A549 (cell line): Measurements from ENCODE around the gene SNTG2. TPM values are rescaled to one million over a fixed set of nuclear protein-coding genes. Genes with fewer than 3 reads are reported as not detected.

Experiments used
- ATAC-seq, 2 experiments: fragments of 200-7000 bp in 1 of 2; fragments of >200 bp in 1 of 2; cut with Nextera tagmentation in 1 of 2; cut with Tn5 transposase in 1 of 2; 3 replicates each; pipeline versions ENCODE4 v1.8.0 to v1.9.1; 2018 to 2020; ENCODE audit warnings: mild to moderate bottlenecking in 1 of 2, moderate library complexity in 1 of 2
- CTCF ChIA-PET: fragments of 300-600 bp; sonication (Branson Sonifier 250); formaldehyde crosslinking; extraction: SDS; loops from one replicate; lab custom pipeline; 2021; ENCODE audit warnings: antibody characterized with exemption, inconsistent platforms; lab: Yijun Ruan, JAX
- POLR2A ChIA-PET: fragments of 350-600 bp; formaldehyde crosslinking; extraction: SDS; loops from one replicate; lab custom pipeline; 2021; ENCODE audit warnings: antibody characterized with exemption, inconsistent platforms; lab: Yijun Ruan, JAX
- DNase-seq, 2 experiments: peaks; one replicate each; pipeline versions ENCODE4 v3.0.0 to v3.0.0-alpha.2; 2011 to 2016; ENCODE audit warnings: low read depth in 1 of 2, low spot score in 1 of 2
- FAIRE-seq: peaks from 2 replicates; lab custom pipeline; 2011; peaks lifted over from hg19 to GRCh38; lab: Jason Lieb, UNC
- H3K27ac ChIP-seq, 2 experiments: fragments of >200 bp; sonication (Bioruptor Twin); formaldehyde crosslinking; 3 replicates each; pipeline ENCODE4 v1.5.1; 2016 to 2017
- H3K4me1 ChIP-seq: fragments of >200 bp; sonication (Bioruptor Twin); formaldehyde crosslinking; 3 replicates; pipeline ENCODE4 v1.6.1; 2016
- H3K4me2 ChIP-seq: fragments of >200 bp; sonication (Bioruptor Twin); formaldehyde crosslinking; 3 replicates; pipeline ENCODE4 v1.6.1; 2016
- H3K4me3 ChIP-seq: fragments of >200 bp; sonication (Bioruptor Twin); formaldehyde crosslinking; 3 replicates; pipeline ENCODE4 v1.5.1; 2016
- H3K9me3 ChIP-seq: fragments of >200 bp; sonication (Bioruptor Twin); formaldehyde crosslinking; 3 replicates; pipeline ENCODE4 v1.6.1; 2016
- CBX2 ChIP-seq: fragments of 200-600 bp; sonication (generic); IDR thresholded peaks from 2 replicates; pipeline ENCODE4 v1.6.1; 2016; ENCODE audit warnings: low read depth, mild to moderate bottlenecking, borderline replicate concordance
- CEBPB ChIP-seq, 2 experiments: fragments of >200 bp in 1 of 2; sonication (Bioruptor Twin) in 1 of 2; formaldehyde crosslinking in 1 of 2; IDR thresholded peaks; 2 replicates each; pipeline ENCODE4 v1.6.1; 2012 to 2016
- CTCF ChIP-seq: fragments of >200 bp; sonication (Bioruptor Twin); formaldehyde crosslinking; IDR thresholded peaks from 3 replicates; pipeline ENCODE4 v1.5.1; 2016
- HDAC2 ChIP-seq: fragments of 200-600 bp; sonication (generic); IDR thresholded peaks from 2 replicates; pipeline ENCODE4 v1.6.1; 2016
- HOXB5 ChIP-seq: fragments of 250-450 bp; sonication (Bioruptor Pico); IDR thresholded peaks from 2 replicates; pipeline ENCODE4 v1.5.0; 2020; ENCODE audit warnings: mild to moderate bottlenecking, moderate library complexity
- JUNB ChIP-seq: fragments of >200 bp; sonication (Bioruptor Twin); formaldehyde crosslinking; IDR thresholded peaks from 2 replicates; pipeline ENCODE4 v1.6.1; 2016
- KDM1A ChIP-seq: fragments of 200-600 bp; sonication (generic); IDR thresholded peaks from 2 replicates; pipeline ENCODE4 v1.6.1; 2016; ENCODE audit warnings: low read depth, mild to moderate bottlenecking
- MAFK ChIP-seq: fragments of 450-650 bp; IDR thresholded peaks from 2 replicates; pipeline ENCODE4 v1.6.1; 2014; ENCODE audit not compliant: partially characterized antibody
- NR3C1 ChIP-seq: fragments of >200 bp; sonication (Bioruptor Twin); formaldehyde crosslinking; IDR thresholded peaks from 3 replicates; pipeline ENCODE4 v1.6.1; 2017
- RAD21 ChIP-seq, 2 experiments: fragments of >200 bp in 1 of 2; sonication (Bioruptor Twin) in 1 of 2; formaldehyde crosslinking in 1 of 2; IDR thresholded peaks in 1 of 2; conservative IDR thresholded peaks in 1 of 2; 2 replicates in 1 of 2; 3 replicates in 1 of 2; pipeline ENCODE4 v1.6.1; 2012 to 2018; ENCODE audit warnings: inconsistent platforms in 1 of 2
- RARB ChIP-seq: fragments of 250-450 bp; sonication (Bioruptor Pico); IDR thresholded peaks from 2 replicates; pipeline ENCODE4 v1.8.0; 2021; ENCODE audit warnings: mild to moderate bottlenecking, moderate library complexity
- RCOR1 ChIP-seq: fragments of 150-350 bp; IDR thresholded peaks from 2 replicates; pipeline ENCODE4 v1.6.1; 2014; ENCODE audit warnings: antibody characterized with exemption, low read length, low read depth
- SMC3 ChIP-seq: fragments of >200 bp; sonication (Bioruptor Twin); formaldehyde crosslinking; IDR thresholded peaks from 3 replicates; pipeline ENCODE4 v1.6.1; 2018; ENCODE audit warnings: inconsistent platforms
- WGBS: methylation state at CpG from one replicate; pipeline ENCODE4 v1.1.6; 2017; ENCODE audit errors: missing lambda C conversion rate; 5-methylcytosine and 5-hydroxymethylcytosine counted together
- polyA plus RNA-seq, 4 experiments: library from polyadenylated mRNA; depleted of rRNA in 3 of 4; stranded (reverse); fragments of >200 nt; fragmentation: RNase III in 1 of 4; extraction: RNeasy Plus Mini Kit Qiagen cat#74134 plus additional on column Dnase treatment in 1 of 4; gene quantifications; 2 replicates in 3 of 4; 3 replicates in 1 of 4; pipeline ENCODE4 v1.2.3, GENCODE V29; 2011 to 2017

The SNTG2 gene
- polyA plus RNA-seq, 2 of the 4 experiments (the other 2 are of a cell fraction) = not detected

GRCh38 chr2:953975-954686, 3.5 kb downstream of the SNTG2 start:
- FAIRE-seq (no peak), DNase-seq (peak in 1 of 2 experiments; percentile 20), ATAC-seq (peak in 1 of 2 experiments; percentile 34; a peak in 2 of 6 replicates)
- no peak overlapping the region for H3K27ac ChIP-seq
- ChIA-PET POLR2A (no interaction called here), CTCF (interaction anchor here (0.6 to 2.4 kb wide), 8 partner anchors 8 to 618 kb away, joined by 3 to 6 read pairs (median 3); no protein-coding TSS in a partner anchor)
- no peaks in the 10 kb centered on the region for H3K9me3 ChIP-seq
- H3K4me2 ChIP-seq = no peak overlapping the region
- no peaks in the 10 kb centered on the region for H3K4me1 ChIP-seq
- no peak overlapping the region for H3K4me3 ChIP-seq
- TF ChIP-seq CTCF (peak; percentile 27; the same call in 1 of the 3 replicates), RAD21 (conservative IDR thresholded peaks at IDR 0.05 in 1 of 2, IDR thresholded peaks at IDR 0.05 in 1 of 2) (peak in 1 of 2 experiments; percentile 41; a peak in 3 of 5 replicates), RARB (no peak), CEBPB (IDR thresholded peaks at IDR 0.05) (no peak), SMC3 (peak; percentile 21; the same call in 1 of the 3 replicates)
- 38% methylated on average over 13 of the region's 13 CpGs for WGBS

- DNase-seq = no peak
- Histone ChIP-seq H3K4me3 (no peak overlapping the region), H3K4me1 (no peaks in the 10 kb centered on the region), H3K27ac (no peak overlapping the region), H3K9me3 (no peaks in the 10 kb centered on the region), H3K4me2 (no peak overlapping the region)
- no peak for ATAC-seq
- FAIRE-seq = no peak
- CTCF ChIA-PET = interaction anchor here (1.1 to 2.4 kb wide), 4 partner anchors 9 to 618 kb away, joined by 3 to 6 read pairs (median 3); no protein-coding TSS in a partner anchor
- TF ChIP-seq HDAC2 = no peak
- 0 out of 5 replicates have a peak, but pooled peaks of 1 of the 2 experiments have one; percentile 5 for TF ChIP-seq RAD21 (conservative IDR thresholded peaks at IDR 0.05 in 1 of 2, IDR thresholded peaks at IDR 0.05 in 1 of 2)
- TF ChIP-seq JUNB = no peak
- TF ChIP-seq RARB = no peak
- 0 out of 3 replicates have a peak, but pooled peaks have one; percentile 3 for TF ChIP-seq CTCF
- no peak for TF ChIP-seq KDM1A
- TF ChIP-seq RCOR1 = no peak
- no peak for TF ChIP-seq HOXB5 (CRISPR knock-in tag)
- no peak for TF ChIP-seq NR3C1
- POLR2A ChIA-PET = no interaction called here
- 13% methylated on average over 1 of the region's 1 CpG for WGBS
These were observed 4.0 kb downstream of the SNTG2 start for GRCh38 chr2:954687-955000.

GRCh38 chr2:955829-956731, 5.4 kb downstream of the SNTG2 start:
- Histone ChIP-seq H3K27ac (no peak overlapping the region), H3K4me1 (no peaks in the 10 kb centered on the region), H3K9me3 (no peaks in the 10 kb centered on the region), H3K4me2 (no peak overlapping the region), H3K4me3 (no peak overlapping the region)
- no peak for ATAC-seq
- 23% methylated on average over 12 of the region's 33 CpGs for WGBS
- ChIA-PET CTCF (interaction anchor here (2.4 kb wide), 1 partner anchor 590 kb away, joined by 6 read pairs; no protein-coding TSS in a partner anchor), POLR2A (no interaction called here)
- no peak for FAIRE-seq
- TF ChIP-seq KDM1A = no peak
- no peak for TF ChIP-seq CBX2
- no peak for TF ChIP-seq MAFK
- DNase-seq = no peak
